T-helper 2 cell treated with Interferon-gamma antibody and Interleukin-4, amounts not matched to agents 5 μg/mL and 100 μg/mL, for 36 hours (primary cell): ENCODE results near the gene THADA.
"Not testable (repeated sequence)": the region's sequence is repeated elsewhere in the genome, so short reads cannot be mapped to it uniquely, and the experiment has no call there.

Source experiments
- DNase-seq: peaks from one replicate; pipeline ENCODE4 v3.0.0; 2021; ENCODE audit warnings: low spot score
- H3K27ac Mint-ChIP-seq: one replicate; pipeline ENCODE4 v1.8.0; 2021; ENCODE audit warnings: mild to moderate bottlenecking, mixed read lengths
- H3K27me3 Mint-ChIP-seq: one replicate; pipeline ENCODE4 v1.8.0; 2021; ENCODE audit warnings: low read depth, mixed read lengths
- H3K36me3 Mint-ChIP-seq: one replicate; pipeline ENCODE4 v1.8.0; 2021; ENCODE audit warnings: low read depth, mixed read lengths
- H3K4me1 Mint-ChIP-seq: one replicate; pipeline ENCODE4 v1.8.0; 2021; ENCODE audit warnings: low read depth, mixed read lengths
- H3K4me3 Mint-ChIP-seq: one replicate; pipeline ENCODE4 v1.8.0; 2022; ENCODE audit warnings: mild to moderate bottlenecking, moderate library complexity, mixed read lengths
- H3K9me3 Mint-ChIP-seq: one replicate; pipeline ENCODE4 v1.8.0; 2021; ENCODE audit warnings: mixed read lengths

The THADA gene

DNA sequence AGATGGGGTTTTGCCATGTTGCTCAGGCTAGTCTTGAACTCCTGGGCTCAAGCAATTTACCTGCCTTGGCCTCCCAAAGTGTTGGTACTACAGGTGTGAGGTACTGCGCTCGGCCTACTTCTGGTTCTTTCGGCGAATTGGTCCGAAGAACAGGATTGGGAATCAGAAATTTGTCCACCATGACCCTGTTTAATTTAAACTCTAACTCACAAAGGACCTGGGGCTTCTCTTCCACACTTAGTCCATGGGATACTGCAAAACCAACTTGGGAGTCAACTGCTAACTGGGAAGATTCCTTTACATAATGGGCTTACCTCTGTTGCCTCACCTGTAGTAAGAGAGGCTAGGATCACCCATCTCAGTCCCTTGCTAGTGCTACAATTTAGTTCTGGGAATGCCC is 289.6 kb downstream of the THADA start:
- H3K4me3 Mint-ChIP-seq = no peak overlapping the region
- peaks cover 25% of the 10 kb centered on the region for H3K4me1 Mint-ChIP-seq
- peaks cover 11% of the 10 kb centered on the region for H3K36me3 Mint-ChIP-seq
- DNase-seq = no peak
- no peak overlapping the region for H3K27ac Mint-ChIP-seq
- no peaks in the 10 kb centered on the region for H3K9me3 Mint-ChIP-seq
- no peaks in the 10 kb centered on the region for H3K27me3 Mint-ChIP-seq

- H3K27ac Mint-ChIP-seq = peak overlapping the region; percentile 28
- H3K9me3 Mint-ChIP-seq = no peaks in the 10 kb centered on the region
- H3K36me3 Mint-ChIP-seq = peaks cover 8% of the 10 kb centered on the region
- H3K4me1 Mint-ChIP-seq = peaks cover 28% of the 10 kb centered on the region
- H3K4me3 Mint-ChIP-seq = no peak overlapping the region
- no peak for DNase-seq
- H3K27me3 Mint-ChIP-seq = no peaks in the 10 kb centered on the region
Observed at GRCh38 chr2:43305517-43305916, 290.3 kb downstream of the THADA start.

DNA sequence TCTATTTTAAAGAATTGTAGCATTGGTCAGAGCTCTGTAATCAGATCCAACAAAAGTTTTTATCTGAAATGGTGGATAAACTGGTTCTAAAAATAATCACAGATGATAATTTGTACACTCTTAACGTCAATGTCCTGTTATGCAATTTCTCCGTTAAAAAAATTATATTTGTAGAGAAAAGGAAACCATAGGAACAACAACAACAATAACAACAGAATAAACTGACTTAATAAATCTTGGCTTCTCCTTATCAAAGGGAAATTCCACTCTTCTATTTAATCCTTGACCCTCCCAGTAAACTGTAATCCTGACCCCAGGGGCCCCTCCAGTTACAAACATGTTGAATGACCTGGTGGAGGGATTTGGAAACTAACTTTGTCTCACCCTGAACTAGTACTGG is 290.8 kb downstream of the THADA start:
- Mint-ChIP-seq H3K27me3 (no peaks in the 10 kb centered on the region), H3K36me3 (peaks cover 8% of the 10 kb centered on the region), H3K4me1 (peaks cover 31% of the 10 kb centered on the region), H3K9me3 (no peaks in the 10 kb centered on the region), H3K4me3 (no peak overlapping the region), H3K27ac (no peak overlapping the region)
- DNase-seq = no peak

DNA sequence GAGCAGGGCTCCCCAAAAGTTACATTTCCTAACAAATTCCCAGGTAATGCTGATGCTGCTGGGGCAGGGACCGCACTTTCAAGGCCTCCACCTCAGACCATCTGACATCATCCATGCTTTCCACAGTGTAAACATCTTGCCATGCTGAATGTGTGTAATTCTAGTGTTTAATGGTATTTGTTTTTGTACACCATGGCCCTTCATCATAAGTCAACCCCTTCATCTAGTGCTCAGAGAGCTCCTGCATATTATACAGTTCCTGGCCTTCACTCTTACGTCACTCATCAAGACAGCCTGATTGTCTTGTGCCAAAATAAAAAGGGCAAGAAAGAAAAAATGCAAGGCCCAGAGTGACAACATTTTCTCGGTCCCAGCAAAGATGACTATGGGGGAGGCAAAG is 291.9 kb downstream of the THADA start:
- no peaks in the 10 kb centered on the region for H3K27me3 Mint-ChIP-seq
- H3K4me3 Mint-ChIP-seq = no peak overlapping the region
- H3K9me3 Mint-ChIP-seq = no peaks in the 10 kb centered on the region
- H3K36me3 Mint-ChIP-seq = peaks cover 8% of the 10 kb centered on the region
- peaks cover 31% of the 10 kb centered on the region for H3K4me1 Mint-ChIP-seq
- H3K27ac Mint-ChIP-seq = no peak overlapping the region
- no peak for DNase-seq

DNA sequence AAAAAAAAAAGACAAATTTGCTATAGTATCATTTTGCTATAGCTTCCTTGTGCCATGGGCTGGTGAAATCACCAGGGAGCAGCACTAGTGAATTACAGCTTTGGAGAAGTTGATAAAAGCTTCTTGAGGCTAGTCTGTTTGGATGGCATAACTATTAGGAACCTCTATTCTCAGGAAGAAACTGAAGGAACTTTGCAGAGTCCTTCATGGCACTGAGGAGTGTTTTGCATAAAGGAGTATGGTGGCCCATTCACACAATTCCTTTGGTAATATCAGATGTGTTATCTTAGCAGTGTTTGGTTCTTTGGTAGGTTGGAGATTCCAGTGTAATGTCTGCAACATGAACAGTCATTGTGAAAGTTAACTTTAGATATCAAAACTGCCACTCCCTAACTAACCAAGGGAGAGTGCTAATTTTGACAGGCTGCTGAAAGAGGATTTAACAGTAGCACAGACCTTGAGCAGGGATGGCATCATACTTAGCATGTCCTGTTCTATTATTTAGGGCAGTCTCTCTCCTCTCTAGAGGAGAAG is 292.8 kb downstream of the THADA start:
- H3K36me3 Mint-ChIP-seq = peaks cover 9% of the 10 kb centered on the region
- no peak overlapping the region for H3K27ac Mint-ChIP-seq
- no peak for DNase-seq
- H3K27me3 Mint-ChIP-seq = no peaks in the 10 kb centered on the region
- H3K4me1 Mint-ChIP-seq = peaks cover 31% of the 10 kb centered on the region
- peak overlapping the region; percentile 18 for H3K4me3 Mint-ChIP-seq
- H3K9me3 Mint-ChIP-seq = no peaks in the 10 kb centered on the region

DNA sequence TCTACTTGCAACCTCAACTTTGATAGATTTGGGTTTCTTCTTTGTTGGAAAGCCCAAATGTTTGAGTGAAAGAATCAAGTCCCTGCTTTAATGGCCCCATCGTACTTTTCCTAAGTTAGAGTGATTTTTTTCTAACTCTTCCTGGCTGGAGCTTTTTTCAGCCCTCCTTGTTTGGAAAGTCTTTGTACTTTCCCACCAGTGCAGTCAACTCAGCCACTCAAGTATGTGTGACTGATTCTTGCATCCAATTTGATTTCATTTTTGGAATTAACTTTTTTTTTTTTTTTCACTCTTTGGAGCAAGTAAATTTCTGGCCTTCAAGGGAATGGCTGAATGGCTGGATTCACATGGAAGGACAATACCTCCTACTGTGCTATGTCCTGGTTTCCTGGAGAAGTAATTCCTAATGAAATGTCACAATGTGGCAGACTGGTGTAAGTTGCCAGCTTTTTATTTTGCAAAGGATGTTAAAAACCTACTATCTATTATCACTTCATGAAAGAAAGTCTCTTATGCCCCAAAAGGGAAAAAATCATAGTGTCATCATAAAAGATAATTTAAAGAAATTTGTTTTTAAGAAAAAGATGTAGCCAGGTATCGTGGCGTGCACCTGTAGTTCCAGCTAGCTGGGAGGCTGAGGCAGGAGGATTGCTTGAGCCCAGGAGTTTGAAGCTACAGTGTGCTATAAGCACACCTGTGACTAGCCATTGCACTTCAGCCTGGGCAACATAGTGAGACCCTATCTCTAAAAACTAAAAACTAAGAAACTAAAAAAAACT is 293.5 kb downstream of the THADA start:
- no peak overlapping the region for H3K4me3 Mint-ChIP-seq
- no peak for DNase-seq
- no peaks in the 10 kb centered on the region for H3K9me3 Mint-ChIP-seq
- H3K36me3 Mint-ChIP-seq = peaks cover 9% of the 10 kb centered on the region
- no peak overlapping the region for H3K27ac Mint-ChIP-seq
- H3K27me3 Mint-ChIP-seq = no peaks in the 10 kb centered on the region
- peaks cover 31% of the 10 kb centered on the region for H3K4me1 Mint-ChIP-seq

DNA sequence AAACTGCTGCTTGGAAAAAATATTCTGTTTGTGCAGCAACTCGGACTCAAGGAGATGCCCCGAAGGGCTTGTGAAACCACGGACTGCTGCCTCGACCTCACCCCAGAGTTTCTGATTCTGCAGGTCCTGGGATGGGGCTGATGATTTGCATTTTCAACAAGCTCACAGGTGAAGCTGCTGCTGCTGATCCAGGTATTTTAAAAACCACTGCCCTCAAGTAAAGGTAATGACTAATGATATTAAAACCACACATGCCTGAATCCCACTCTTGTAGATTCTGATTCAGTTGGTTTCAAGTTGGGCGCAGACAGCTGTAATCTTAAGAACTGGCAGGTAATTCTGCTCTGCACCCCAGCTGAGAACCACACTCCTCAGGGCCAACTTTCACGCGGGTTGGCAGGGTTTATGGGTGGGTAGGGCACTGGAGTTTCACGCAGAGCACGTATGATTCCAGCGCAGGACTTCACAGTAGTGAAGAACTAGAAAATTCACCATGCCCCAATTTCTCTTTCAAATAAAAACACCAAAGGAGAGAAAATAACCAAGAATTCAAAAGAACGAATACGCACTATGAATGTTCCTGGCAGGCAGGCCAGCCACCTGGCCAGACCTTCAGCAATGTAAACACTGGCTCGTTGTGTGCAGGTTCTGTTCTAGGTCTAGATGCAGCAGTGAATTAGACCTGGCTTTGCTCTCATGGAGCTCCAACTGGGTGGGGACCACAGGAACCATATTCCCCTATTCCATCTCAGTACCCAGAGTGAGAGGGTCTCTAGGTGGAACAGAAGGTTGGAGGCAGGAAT is 294.9 kb downstream of the THADA start:
- DNase-seq = no peak
- Mint-ChIP-seq H3K4me1 (peaks cover 31% of the 10 kb centered on the region), H3K9me3 (no peaks in the 10 kb centered on the region), H3K36me3 (peaks cover 9% of the 10 kb centered on the region), H3K27me3 (no peaks in the 10 kb centered on the region), H3K4me3 (no peak overlapping the region), H3K27ac (no peak overlapping the region)

DNA sequence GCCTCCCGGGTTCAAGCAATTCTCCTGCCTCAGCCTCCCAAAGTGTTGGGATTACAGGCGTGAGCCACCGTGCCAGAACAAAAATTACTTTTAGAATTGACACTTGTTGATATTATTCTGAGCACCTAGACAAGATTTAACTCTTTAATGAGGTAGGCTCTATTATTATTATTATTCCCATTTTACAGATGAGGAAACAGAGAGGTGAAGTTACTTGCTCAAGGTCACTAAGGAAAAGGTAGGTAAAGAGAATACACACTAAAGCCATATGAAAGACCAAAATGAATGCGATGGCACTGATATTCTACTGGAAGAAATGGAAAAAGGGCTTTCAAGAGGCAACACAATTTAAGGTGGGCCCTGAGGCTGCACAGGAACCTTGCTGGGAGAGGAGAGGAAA is 295.6 kb downstream of the THADA start:
- DNase-seq = no peak
- H3K27me3 Mint-ChIP-seq = no peaks in the 10 kb centered on the region
- no peaks in the 10 kb centered on the region for H3K9me3 Mint-ChIP-seq
- H3K4me3 Mint-ChIP-seq = no peak overlapping the region
- no peak overlapping the region for H3K27ac Mint-ChIP-seq
- H3K4me1 Mint-ChIP-seq = peaks cover 26% of the 10 kb centered on the region
- peaks cover 7% of the 10 kb centered on the region for H3K36me3 Mint-ChIP-seq

DNA sequence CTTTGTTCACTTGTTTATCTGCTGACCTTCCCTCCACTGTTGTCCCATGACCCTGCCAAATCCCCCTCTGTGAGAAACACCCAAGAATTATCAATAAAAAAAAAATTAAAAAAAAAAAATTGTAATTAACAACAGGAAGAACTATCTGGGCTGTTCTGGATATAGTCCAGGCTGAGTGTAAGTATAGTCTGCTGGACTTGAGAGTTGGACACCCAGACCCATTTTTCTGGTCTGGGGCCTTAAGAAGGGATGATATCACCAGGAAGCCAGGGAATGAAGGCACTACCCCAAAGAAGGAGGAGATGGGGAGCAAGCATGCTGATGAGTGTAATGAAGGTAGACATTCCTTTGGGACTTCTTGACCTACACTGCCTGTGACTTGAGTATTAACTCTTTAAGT is 297.3 kb downstream of the THADA start:
- Mint-ChIP-seq H3K9me3 (no peaks in the 10 kb centered on the region), H3K27me3 (no peaks in the 10 kb centered on the region), H3K27ac (no peak overlapping the region), H3K4me3 (no peak overlapping the region), H3K36me3 (peaks cover 9% of the 10 kb centered on the region), H3K4me1 (peaks cover 28% of the 10 kb centered on the region)
- DNase-seq = no peak

DNA sequence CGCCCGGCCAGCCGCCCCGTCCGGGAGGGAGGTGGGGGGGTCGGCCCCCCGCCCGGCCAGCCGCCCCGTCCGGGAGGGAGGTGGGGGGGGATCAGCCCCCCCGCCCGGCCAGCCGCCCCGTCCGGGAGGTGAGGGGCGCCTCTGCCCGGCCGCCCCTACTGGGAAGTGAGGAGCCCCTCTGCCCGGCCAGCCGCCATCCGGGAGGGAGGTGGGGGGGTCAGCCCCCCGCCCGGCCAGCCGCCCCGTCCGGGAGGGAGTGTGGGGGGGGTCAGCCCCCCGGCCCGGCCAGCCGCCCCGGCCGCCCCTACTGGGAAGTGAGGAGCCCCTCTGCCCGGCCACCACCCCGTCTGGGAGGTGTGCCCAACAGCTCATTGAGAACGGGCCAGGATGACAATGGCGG is 298.1 kb downstream of the THADA start:
- H3K9me3 Mint-ChIP-seq, DNase-seq, H3K27ac Mint-ChIP-seq, H3K4me3 Mint-ChIP-seq, H3K27me3 Mint-ChIP-seq: not testable (repeated sequence)
- Mint-ChIP-seq H3K4me1 (peaks cover 32% of the 10 kb centered on the region), H3K36me3 (peaks cover 14% of the 10 kb centered on the region)

DNA sequence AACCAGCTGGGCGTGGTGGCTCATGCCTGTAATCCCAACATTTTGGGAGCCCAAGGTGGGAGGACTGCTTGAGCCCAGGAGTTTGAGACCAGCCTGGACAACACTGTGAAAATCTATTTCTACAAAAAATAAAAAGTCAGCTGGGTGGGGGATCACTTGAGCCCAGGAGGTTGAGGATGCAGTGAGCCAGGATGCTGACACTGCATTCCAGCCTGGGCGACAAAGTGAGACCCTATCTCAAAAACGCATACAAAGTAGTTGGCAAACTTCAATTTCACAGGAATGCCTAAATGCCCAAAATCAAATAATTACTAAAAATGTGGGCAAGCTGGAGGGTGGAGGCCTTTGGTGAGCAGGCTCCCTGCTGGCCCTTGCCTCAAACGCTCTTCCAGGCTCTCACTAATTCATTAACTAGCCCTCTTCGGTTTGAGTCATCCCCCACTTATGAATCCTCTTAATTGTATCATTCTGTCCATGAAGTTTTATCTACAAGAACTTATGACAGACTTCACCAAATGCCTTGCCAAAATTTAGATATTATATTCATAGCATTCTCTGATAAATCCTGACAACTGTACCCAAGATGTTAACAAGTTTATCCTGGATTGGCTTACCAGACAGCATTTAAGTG is 300.8 kb downstream of the THADA start:
- peak overlapping the region; percentile 17 for H3K27ac Mint-ChIP-seq
- no peak for DNase-seq
- H3K36me3 Mint-ChIP-seq = peaks cover 36% of the 10 kb centered on the region
- no peak overlapping the region for H3K4me3 Mint-ChIP-seq
- no peaks in the 10 kb centered on the region for H3K27me3 Mint-ChIP-seq
- no peaks in the 10 kb centered on the region for H3K9me3 Mint-ChIP-seq
- H3K4me1 Mint-ChIP-seq = peaks cover 24% of the 10 kb centered on the region

DNA sequence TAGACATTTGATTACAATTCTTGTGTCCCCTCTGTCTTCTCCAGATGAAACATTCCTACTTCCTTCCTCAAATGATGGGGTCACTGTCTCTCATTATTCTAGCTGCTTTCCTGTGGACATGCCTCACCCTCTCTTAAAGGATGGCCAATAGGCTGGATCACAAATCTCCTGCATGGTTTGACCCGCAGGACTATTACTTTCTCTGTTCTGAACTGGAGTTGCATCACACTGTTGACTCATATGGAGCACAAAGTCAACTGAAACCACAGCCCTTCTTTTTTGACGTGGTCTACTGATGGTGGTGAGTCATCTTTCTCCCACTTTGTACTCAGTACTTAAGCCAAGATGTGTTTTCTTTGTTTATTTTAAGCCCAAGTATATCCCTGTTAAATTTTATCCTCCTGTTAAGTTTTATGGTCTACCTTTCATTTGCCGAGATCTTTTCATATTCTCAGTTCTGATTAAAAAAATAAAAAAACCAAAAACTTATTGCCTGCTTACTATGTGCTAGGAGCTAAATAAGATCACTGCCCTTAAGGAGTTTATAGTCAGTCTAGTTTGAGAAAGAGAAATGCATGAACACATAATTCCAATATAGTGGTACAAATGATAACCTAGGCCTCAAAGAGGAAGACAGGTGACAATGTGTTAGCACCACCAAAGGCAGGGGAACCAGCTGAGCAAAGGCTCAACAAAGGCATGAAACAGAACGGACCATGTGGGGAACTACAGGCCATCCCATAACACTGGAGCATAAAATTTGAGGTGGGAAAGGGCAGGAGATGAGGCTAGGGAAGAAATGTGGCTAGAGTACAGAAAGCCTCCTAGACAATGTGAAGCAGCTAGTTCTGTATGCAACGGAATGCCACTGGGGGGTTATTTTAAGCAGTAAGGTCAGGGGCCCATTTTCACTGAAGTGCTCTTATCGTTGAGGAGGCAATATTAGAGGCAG is 301.8 kb downstream of the THADA start:
- Mint-ChIP-seq H3K36me3 (peaks cover 41% of the 10 kb centered on the region), H3K27ac (peak overlapping the region; percentile 87)

More for the DNA sequence above, 301.8 kb downstream of the THADA start:
- Mint-ChIP-seq H3K4me1 (peaks cover 24% of the 10 kb centered on the region), H3K27me3 (no peaks in the 10 kb centered on the region), H3K4me3 (peak overlapping the region; percentile 40), H3K9me3 (peaks cover 2% of the 10 kb centered on the region)
- DNase-seq = peak; percentile 76
